Ramos (cell line): ENCODE measurements around the gene ECHDC1.
"Not testable (repeated sequence)": the region's sequence is repeated elsewhere in the genome, so short reads cannot be mapped to it uniquely, and the experiment has no call there.

Experiments
- in situ Hi-C: fragments of 300-500 bp; cut with MboI; formaldehyde crosslinking; loops from one replicate; pipeline ENCODE4 v1.14.3; 2022; ENCODE audit warnings: low sequenced_read_pairs; ENCODE audit not compliant: unreplicated experiment

Gene ECHDC1

DNA sequence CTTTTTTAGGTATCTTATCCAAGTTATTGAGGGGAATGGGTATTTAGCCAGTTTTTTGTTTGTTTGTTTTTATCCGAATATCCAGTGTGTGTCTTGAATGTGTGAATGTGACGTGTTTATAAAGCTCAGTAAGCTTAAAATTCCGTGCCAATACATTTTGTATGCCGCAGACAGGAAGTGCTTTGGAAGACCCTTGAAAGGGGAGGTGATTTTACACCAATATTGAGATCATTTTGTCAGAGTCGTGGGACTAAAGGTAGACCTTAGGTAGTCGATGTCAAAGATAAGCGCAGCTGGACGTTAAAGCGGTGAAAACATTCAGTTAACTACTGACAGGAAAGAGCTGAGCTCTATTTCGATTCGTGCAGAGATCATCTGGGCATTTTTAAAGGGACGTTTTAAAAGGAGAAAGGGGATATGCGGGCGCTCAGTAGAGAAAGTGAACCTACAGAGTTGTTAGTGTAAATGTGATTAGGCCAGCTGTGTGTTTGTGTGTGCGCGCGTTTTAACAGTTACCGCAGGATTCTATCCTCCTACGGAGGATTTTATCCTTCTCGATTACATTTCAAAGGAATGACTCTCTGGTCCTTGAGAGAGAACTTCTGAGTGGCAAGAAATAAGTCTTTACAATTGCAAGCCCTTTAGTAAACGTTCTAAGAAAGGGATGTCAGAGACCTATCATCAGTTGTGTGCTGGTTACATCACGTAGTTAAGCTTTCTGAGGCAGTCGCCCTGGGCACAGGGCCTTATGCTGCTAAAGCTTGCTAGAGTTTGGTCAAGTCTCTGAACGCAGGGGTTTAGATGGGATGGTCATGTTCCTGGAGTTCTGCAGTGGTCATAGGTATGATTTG is 625 bp upstream of the ECHDC1 start:
- in situ Hi-C loops = no loop called here

GRCh38 chr6:127342296-127342945 is 988 bp downstream of the ECHDC1 start:
- in situ Hi-C loops = no loop called here

GRCh38 chr6:127341471-127342202 is 1.8 kb downstream of the ECHDC1 start:
- in situ Hi-C loops = no loop called here

GRCh38 chr6:127340171-127340570 is 3.2 kb downstream of the ECHDC1 start:
- in situ Hi-C loops = no loop called here

DNA sequence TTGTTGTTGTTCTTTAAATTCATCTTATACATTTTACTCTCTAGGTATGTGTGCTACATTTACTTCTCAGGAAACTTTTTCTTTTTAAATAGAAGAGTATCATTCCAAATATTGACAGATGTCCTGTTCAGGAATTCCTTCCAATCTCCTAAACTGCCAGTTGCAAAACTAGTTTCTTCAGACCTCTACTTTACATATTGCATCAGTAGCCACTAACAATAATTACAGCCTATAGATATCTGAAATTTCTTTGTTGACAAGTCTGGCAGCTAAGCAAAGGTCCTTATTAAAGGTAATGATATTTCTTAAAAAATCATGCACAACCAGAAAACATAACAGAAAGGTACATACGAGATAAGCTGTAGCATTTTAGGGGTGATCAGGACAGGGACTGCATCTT is 4.5 kb downstream of the ECHDC1 start:
- in situ Hi-C loops = no loop called here

DNA sequence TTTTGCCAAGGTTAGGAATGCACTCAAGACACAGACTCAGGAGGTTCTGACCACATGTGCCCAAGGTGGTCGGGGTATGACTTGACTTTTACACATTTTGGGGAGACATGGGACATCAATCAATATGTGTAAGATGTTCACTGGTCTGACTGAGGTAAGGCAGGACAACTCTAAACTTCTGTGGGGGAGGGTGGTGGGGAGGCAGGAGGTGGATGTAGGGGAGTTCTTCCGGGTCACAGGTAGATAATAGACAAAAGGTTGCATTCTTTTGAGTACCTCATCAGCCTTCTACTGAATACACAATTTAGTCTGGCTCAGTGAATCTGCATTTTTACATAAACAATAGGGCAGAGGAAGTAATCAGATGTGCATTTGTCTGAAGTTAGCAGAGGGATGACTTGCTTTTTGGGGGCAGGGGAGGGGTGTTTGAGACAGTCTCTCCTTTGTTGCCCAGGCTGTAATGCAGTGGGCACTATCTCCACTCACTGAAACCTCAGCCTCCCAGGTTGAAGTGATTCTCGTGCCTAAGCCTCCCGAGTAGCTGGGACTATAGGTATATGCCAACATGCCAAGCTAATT is 10.9 kb downstream of the ECHDC1 start:
- in situ Hi-C loops = no loop called here

- in situ Hi-C loops = not testable (repeated sequence)
Observed at GRCh38 chr6:127331256-127331655, 12.2 kb downstream of the ECHDC1 start.

GRCh38 chr6:127328043-127328609 is 15.3 kb downstream of the ECHDC1 start:
- in situ Hi-C loops = no loop called here

DNA sequence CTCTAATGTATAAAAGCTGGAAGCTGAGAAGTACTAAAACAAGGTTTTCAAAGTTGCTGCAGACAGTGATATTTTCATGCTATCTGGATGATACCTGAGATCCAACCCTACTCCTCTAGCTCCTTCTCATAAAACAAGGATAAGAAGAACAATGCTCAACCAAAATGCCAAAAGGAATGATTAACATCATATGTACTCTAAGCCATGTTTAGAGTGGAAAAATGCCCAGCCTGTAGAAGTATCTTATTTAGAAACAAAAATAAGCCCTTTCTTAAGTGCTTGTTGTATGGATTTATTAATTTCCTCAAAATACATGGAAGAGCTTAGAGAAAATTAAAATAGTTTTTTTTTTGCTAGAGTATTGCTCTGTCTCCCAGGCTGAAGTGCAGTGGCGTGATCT is 23.7 kb downstream of the ECHDC1 start:
- in situ Hi-C loops = no loop called here

DNA sequence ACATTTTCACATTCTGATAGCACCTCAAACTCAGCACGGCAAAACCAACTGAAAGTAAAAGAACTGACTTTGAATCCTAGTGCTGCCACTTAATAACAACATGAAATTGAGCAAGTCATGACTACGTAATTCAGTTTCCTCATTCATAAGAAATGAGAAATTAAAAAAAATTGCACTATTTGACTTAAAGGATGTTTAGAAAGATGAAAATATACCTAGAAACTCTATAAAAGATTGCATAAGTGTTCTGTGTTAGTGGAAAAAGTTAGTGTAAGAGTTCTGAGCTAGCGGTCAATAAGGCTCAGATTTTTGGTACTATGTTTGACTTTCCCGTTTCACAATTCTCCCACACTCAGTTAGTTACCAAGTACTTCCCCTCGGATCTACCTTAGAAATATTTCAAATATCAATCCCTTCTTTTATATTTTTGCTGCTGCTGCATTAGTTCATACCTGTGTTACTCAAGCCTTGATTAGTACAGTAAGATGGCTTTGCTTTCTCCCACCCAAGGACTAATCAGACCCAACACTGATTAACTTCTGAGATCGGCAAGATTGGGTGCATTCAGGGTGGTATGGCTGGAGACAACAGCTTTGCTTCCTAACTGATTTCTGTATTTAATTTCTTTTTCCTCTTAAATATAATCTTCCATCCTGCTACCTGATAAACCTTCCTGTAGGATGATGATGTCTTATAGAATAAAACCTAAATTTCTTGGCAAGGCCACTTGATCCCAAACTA is 25.9 kb downstream of the ECHDC1 start:
- in situ Hi-C loops = no loop called here

DNA sequence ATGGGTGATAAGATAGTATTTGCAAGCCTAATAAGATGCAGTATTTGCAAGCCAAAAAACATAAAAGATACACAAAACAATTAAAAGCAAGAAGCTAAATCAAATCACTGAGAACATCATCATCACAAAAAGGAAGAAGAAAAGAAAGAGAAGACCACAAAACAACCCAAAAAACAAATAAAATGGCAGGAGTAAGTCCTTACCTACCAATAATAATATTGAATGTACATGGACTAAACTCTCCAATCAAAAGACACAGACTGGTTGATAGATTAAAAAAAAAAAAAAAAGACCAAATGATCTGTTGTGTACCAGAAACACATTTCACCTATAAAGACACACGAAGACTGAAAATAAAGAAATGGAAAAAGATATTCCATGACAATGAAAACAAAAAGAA is 37.7 kb downstream of the ECHDC1 start:
- in situ Hi-C loops = no loop called here

GRCh38 chr6:127303917-127304316 is 39.5 kb downstream of the ECHDC1 start:
- in situ Hi-C loops = no loop called here

DNA sequence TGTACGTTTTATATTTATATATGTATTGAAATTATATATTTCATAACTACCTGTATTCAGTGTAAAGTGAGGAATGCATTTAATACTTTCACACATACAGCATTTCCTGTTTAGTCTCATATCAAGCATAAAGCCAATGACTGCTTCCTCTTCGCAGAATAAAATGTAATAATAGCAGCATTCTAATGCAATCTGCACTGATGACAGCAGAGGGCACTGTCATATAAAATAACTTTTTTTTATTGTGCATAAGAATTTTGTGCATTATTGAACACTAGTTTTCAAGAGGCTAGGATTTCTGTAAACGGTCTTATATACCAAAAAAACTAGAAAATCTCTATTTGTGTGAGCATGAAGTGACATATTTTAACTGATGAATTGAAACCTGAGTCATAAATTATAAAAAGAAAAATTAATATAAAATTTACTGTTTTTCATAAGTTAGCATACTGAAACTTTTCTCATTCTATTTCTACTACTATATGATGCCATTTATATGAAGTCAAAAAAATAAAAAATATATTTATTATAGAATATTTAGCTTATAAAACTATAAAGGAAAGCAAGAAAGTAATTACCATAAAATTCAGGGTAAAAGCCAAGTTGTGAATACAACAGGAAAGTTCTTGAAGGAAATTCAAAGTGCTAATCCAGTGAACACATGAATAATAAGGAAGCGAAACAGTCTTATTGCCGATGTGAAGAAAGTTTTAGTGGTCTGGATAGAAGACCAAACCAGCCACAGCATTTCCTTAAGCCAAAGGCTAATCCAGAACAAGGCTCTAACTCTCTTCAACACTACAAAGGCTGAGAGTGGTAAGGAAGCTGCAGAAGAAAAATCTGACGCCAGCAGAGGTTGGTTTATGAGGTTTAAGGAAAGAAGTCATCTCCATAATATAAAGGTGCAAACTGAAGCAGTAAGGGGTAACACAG is 40.4 kb downstream of the ECHDC1 start:
- in situ Hi-C loops = no loop called here

- in situ Hi-C loops = no loop called here
Observed at GRCh38 chr6:127301199-127301700, 42.2 kb downstream of the ECHDC1 start.

DNA sequence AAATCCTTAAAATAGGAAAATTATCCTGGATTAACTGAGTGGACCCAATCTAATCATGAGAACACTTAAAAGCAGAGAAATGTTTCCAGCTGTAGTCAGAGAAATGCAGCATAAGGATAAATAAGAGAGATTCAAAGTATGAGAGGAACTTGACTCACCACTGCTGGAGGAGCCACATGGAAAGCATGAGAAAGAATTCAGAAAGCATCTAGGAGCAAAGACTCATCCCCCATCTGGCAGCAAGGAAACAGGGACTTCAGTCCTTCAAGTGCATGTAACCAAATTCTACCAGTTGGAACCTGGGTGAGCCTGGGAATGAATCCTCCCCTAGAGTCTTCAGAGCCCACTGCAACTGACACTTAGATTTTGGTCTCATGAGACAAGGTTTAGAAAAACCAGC is 43.0 kb downstream of the ECHDC1 start:
- in situ Hi-C loops = no loop called here

DNA sequence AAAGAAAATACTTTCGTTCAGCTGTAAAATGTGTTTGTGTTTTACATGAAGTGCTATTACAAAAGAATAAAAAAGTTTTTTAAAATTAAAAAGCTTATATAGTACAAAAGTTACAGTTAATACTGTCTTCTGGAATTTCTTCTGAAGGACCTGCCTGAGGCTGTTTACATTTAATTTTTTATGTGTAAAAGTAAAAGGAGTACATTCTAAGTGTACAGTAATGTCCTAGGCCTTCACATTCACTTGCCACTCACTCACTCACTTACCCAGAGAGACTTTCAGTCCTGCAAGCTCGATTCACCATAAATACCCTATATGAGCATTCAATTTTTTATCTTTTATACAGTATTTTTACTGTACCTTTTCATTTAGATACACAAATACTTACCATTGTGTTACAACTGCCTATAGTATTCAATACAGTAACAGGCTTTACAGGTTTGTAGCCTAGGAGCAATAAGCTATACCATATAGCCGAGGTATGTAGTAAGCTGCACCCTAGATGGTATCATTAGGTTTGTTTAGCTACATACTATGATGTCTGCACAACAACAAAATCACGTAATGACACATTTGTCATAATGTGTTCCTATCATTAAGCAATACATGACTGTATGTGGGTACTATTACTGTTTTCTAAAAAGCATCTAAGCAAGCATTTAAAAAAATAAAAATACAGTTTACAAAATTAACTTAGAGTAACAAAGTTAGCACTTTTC is 43.7 kb downstream of the ECHDC1 start:
- in situ Hi-C loops = no loop called here

DNA sequence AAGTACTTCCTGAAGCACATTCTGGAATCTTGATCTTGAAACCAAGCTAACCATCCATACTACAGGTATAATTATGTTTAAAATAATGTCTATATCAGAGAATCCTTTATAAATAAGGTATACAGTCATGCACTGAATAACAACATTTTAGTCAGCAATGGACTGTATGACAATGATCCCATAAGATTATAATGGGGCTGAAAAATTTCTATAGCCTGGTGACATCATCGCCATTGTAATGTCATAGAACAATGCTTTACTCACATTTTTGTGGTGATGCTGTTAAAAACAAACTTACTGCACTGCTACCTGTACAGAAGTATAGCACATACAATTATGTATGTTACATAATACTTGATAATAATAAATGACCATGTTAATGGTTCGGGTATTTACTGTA is 44.9 kb downstream of the ECHDC1 start:
- in situ Hi-C loops = no loop called here

GRCh38 chr6:127297502-127298070 is 45.8 kb downstream of the ECHDC1 start:
- in situ Hi-C loops = no loop called here
